B cell (primary cell): ENCODE data around the gene SRC. TPM values are rescaled to one million over a fixed set of nuclear protein-coding genes. Genes with fewer than 3 reads are reported as not detected.
A peak's percentile ranks its signal among the peaks of the same experiment; 100 is the strongest.

Experiments
- ATAC-seq: fragments of 200-7000 bp; cut with Tn5 transposase; one replicate; pipeline ENCODE4 v1.10.0; 2021; ENCODE audit warnings: low read depth, mild to moderate bottlenecking, moderate number of reproducible peaks, moderate library complexity
- CTCF ChIA-PET: fragments of 350-600 bp; sonication (Branson Sonifier 250); formaldehyde crosslinking; loops from one replicate; lab custom pipeline; 2021; ENCODE audit warnings: antibody characterized with exemption, inconsistent platforms; lab: Charles Lee
- POLR2A ChIA-PET: fragments of 350-600 bp; sonication (Branson Sonifier 250); formaldehyde crosslinking; loops from one replicate; lab custom pipeline; 2021; ENCODE audit warnings: antibody characterized with exemption; lab: Charles Lee
- DNase-seq: peaks from one replicate; pipeline ENCODE4 v3.0.0; 2013
- H2AFZ ChIP-seq: 2 replicates; pipeline ENCODE4 v1.6.1; 2012; ENCODE audit warnings: mild to moderate bottlenecking, low read depth, low read length; ENCODE audit not compliant: insufficient read depth, poor library complexity, severe bottlenecking
- H3K27ac ChIP-seq, 2 donors: 1 replicate in 1 of 2; 2 replicates in 1 of 2; pipeline ENCODE4 v1.5.1; 2012 to 2013; ENCODE audit warnings: low read length in 2 of 2, mild to moderate bottlenecking in 2 of 2, moderate library complexity in 1 of 2
- H3K27me3 ChIP-seq, 4 experiments: fragments of 200-600 bp in 1 of 4; sonication (generic) in 1 of 4; replicated peaks in 1 of 4; 1 replicate in 2 of 4; 2 replicates in 2 of 4; pipeline versions ENCODE4 v1.6.1 to v1.7.0; 2013 to 2016; ENCODE audit warnings: low read length in 3 of 4, mild to moderate bottlenecking in 2 of 4, mixed read lengths in 1 of 4, moderate library complexity in 1 of 4; ENCODE audit not compliant: insufficient read depth in 4 of 4, control insufficient read depth in 3 of 4; ENCODE audit errors: control extremely low read depth in 1 of 4
- H3K36me3 ChIP-seq, 2 experiments: replicated peaks in 1 of 2; 1 replicate in 1 of 2; 2 replicates in 1 of 2; pipeline versions ENCODE4 v1.6.1 to v1.7.1; 2013; ENCODE audit warnings: low read length in 1 of 2; ENCODE audit not compliant: insufficient read depth in 2 of 2, control insufficient read depth in 1 of 2; ENCODE audit errors: control extremely low read depth in 1 of 2, extremely low read depth in 1 of 2
- H3K4me1 ChIP-seq, 2 donors: fragments of 200-600 bp in 1 of 2; sonication (generic) in 1 of 2; 1 replicate in 1 of 2; 2 replicates in 1 of 2; pipeline versions ENCODE4 v1.5.1 to v1.6.1; 2013 to 2017; ENCODE audit warnings: low read length in 2 of 2; ENCODE audit not compliant: control insufficient read depth in 2 of 2, insufficient read depth in 2 of 2
- H3K4me2 ChIP-seq: replicated peaks from 2 replicates; pipeline ENCODE3; 2012; ENCODE audit warnings: mild to moderate bottlenecking, low read depth, low read length; ENCODE audit not compliant: poor library complexity, severe bottlenecking
- H3K4me3 ChIP-seq, 5 experiments: fragments of 200-600 bp in 1 of 5; sonication (generic) in 1 of 5; 1 replicate in 3 of 5; 2 replicates in 2 of 5; pipeline versions ENCODE4 v1.5.1 to v1.7.0; 2011 to 2016; ENCODE audit warnings: low read length in 4 of 5, mild to moderate bottlenecking in 4 of 5, low read depth in 2 of 5, control low read depth in 1 of 5, moderate library complexity in 1 of 5; ENCODE audit not compliant: insufficient read depth in 1 of 5; ENCODE audit errors: control extremely low read depth in 1 of 5, extremely low read depth in 1 of 5
- H3K79me2 ChIP-seq: fragments of 200-600 bp; sonication (generic); one replicate; pipeline ENCODE4 v1.6.0; 2016; ENCODE audit warnings: low read length; ENCODE audit not compliant: control insufficient read depth, insufficient read depth
- H3K9ac ChIP-seq: fragments of 200-600 bp; sonication (generic); 2 replicates; pipeline ENCODE4 v1.6.1; 2017; ENCODE audit warnings: mild to moderate bottlenecking, low read length, moderate library complexity
- H3K9me3 ChIP-seq, 3 donors: one replicate each; pipeline versions ENCODE4 v1.6.1 to v1.7.1; 2013; ENCODE audit warnings: low read length in 2 of 3; ENCODE audit not compliant: control insufficient read depth in 2 of 3, insufficient read depth in 1 of 3; ENCODE audit errors: control extremely low read depth in 1 of 3
- H4K20me1 ChIP-seq: 2 replicates; pipeline ENCODE4 v1.6.0; 2012; ENCODE audit warnings: mild to moderate bottlenecking, low read length; ENCODE audit not compliant: insufficient read depth, control insufficient read depth, poor library complexity, severe bottlenecking
- H3K27ac Mint-ChIP-seq: one replicate; pipeline ENCODE4 v1.8.0; 2021; ENCODE audit warnings: mixed read lengths
- H3K27me3 Mint-ChIP-seq: one replicate; pipeline ENCODE4 v1.8.0; 2021; ENCODE audit warnings: mixed read lengths
- H3K4me1 Mint-ChIP-seq: one replicate; pipeline ENCODE4 v1.8.0; 2021; ENCODE audit warnings: mixed read lengths
- H3K4me3 Mint-ChIP-seq: one replicate; pipeline ENCODE4 v1.8.0; 2021; ENCODE audit warnings: mixed read lengths
- H3K9me3 Mint-ChIP-seq: one replicate; pipeline ENCODE4 v1.8.0; 2022; ENCODE audit warnings: mixed read lengths; ENCODE audit not compliant: insufficient read depth
- EZH2 ChIP-seq: IDR thresholded peaks from 2 replicates; pipeline ENCODE4 v1.6.1; 2012; ENCODE audit warnings: borderline replicate concordance, low read depth, mild to moderate bottlenecking, moderate library complexity, low read length; ENCODE audit not compliant: insufficient read depth, poor library complexity, severe bottlenecking
- WGBS: methylation state at CpG from one replicate; pipeline ENCODE4 v1.1.5; 2013; ENCODE audit warnings: missing lambda C conversion rate; ENCODE audit not compliant: insufficient coverage; 5-methylcytosine and 5-hydroxymethylcytosine counted together
- intact Hi-C: fragments of 100-400 bp; cut with micrococcal nuclease; formaldehyde crosslinking; loops from one replicate; pipeline ENCODE4 v1.10.0; 2022
- polyA plus RNA-seq: library from polyadenylated mRNA; depleted of rRNA; stranded (reverse); fragments of >200 nt; gene quantifications from 2 replicates; pipeline ENCODE4 v1.2.3, GENCODE V29; 2012
- total RNA-seq, 2 donors: library from RNA; stranded (reverse); fragments of 120-200 nt in 1 of 2; gene quantifications; 1 replicate in 1 of 2; 2 replicates in 1 of 2; pipeline versions ENCODE4 v1.2.3 to v1.2.4, GENCODE V29; 2013 to 2022
- TF ChIP-seq, protein P1 (sequence below): fragments of 200-600 bp; IDR thresholded peaks from one replicate; pipeline ENCODE4 v1.8.0; 2022; ENCODE audit warnings: antibody characterized with exemption, mild to moderate bottlenecking

SRC gene
- total and polyA plus RNA-seq, 2 donors (not counting 1 experiment from before 2014, with no cell fraction given) = 6.5 to 16.8 TPM

DNA sequence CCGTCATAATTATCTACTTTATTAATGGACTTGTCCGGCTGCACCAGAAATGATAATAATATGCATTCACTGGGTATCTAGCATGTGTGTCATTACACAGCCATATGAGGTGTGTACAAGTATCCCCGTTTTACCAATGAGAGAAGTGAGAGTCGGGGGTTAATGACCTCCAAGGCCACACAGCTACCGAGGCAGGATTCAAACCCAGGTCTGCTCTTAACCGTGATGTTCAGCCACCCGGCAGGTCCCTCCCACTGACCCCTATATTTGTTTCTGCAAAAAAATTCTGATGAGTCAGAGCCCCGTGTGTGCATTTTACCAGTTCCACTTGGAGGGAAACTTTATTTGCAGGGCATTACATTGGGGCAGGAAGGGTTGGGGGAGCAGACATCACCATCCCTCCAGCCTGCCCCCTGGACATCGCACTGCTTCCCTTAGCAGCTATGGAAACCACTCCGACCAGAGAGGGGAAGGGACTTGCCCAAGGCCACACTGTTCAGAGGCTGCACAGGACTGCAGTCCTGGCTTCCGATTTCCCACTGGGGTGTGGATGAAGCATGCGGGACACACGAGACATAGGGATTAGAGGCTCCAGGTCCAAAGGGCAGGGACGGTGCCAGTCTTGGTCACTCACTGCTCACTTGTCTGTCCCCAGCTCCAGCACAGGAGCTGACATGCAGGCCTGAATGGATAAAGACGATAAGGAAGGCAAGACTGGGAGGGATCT, 10.1 kb upstream of the SRC start:
- ChIA-PET CTCF (interaction anchor here (0.8 to 1.7 kb wide), 3 partner anchors 11 to 60 kb away, joined by 3 to 5 read pairs (median 3); no protein-coding TSS in a partner anchor), POLR2A (interaction anchor here (0.7 kb wide), 1 partner anchor 86 kb away, joined by 12 read pairs; no protein-coding TSS in a partner anchor)
- 37% methylated on average over 12 of the region's 15 CpGs for WGBS
- no peaks in the 10 kb centered on the region for H3K27me3 ChIP-seq
- H3K79me2 ChIP-seq = no peaks in the 10 kb centered on the region
- peaks cover 28 to 38% of the 10 kb centered on the region in 2 donors for H3K4me1 ChIP-seq
- Mint-ChIP-seq H3K4me3 (peak overlapping the region; percentile 77), H3K4me1 (peaks cover 32% of the 10 kb centered on the region), H3K9me3 (no peaks in the 10 kb centered on the region), H3K27ac (peak overlapping the region; percentile 88), H3K27me3 (no peaks in the 10 kb centered on the region)
- H3K4me3 ChIP-seq = peak overlapping the region in 1 of 5 experiments; percentile 44
- H3K9ac ChIP-seq = no peak overlapping the region
- H3K4me2 ChIP-seq = peak overlapping the region; percentile 75
- peak; percentile 8 for ATAC-seq
- H3K27ac ChIP-seq = peak overlapping the region; percentile 59 to 60
- peak; percentile 28 for DNase-seq
- no peaks in the 10 kb centered on the region for H4K20me1 ChIP-seq
- H2AFZ ChIP-seq = peak overlapping the region; percentile 12
- no peaks in the 10 kb centered on the region for H3K36me3 ChIP-seq
- TF ChIP-seq, protein P1, sequence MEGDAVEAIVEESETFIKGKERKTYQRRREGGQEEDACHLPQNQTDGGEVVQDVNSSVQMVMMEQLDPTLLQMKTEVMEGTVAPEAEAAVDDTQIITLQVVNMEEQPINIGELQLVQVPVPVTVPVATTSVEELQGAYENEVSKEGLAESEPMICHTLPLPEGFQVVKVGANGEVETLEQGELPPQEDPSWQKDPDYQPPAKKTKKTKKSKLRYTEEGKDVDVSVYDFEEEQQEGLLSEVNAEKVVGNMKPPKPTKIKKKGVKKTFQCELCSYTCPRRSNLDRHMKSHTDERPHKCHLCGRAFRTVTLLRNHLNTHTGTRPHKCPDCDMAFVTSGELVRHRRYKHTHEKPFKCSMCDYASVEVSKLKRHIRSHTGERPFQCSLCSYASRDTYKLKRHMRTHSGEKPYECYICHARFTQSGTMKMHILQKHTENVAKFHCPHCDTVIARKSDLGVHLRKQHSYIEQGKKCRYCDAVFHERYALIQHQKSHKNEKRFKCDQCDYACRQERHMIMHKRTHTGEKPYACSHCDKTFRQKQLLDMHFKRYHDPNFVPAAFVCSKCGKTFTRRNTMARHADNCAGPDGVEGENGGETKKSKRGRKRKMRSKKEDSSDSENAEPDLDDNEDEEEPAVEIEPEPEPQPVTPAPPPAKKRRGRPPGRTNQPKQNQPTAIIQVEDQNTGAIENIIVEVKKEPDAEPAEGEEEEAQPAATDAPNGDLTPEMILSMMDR = no peak
- TF ChIP-seq EZH2 = no peak
- H3K9me3 ChIP-seq = no peaks in the 10 kb centered on the region
- intact Hi-C loops = loop anchor here (1.0 to 5.0 kb wide), 2 partner anchors 20 to 46 kb away; no protein-coding TSS in a partner anchor
